DOHH2 (cell line): Measurements from ENCODE around the gene DLEC1.

Experiments
- H3F3A ChIP-seq: fragments of 200-600 bp; sonication (generic), shearing (Covaris generic); 2 replicates; pipeline ENCODE4 v1.6.0; 2016; ENCODE audit warnings: antibody characterized with exemption, mild to moderate bottlenecking; ENCODE audit not compliant: control insufficient read depth, insufficient read depth
- H3K27ac ChIP-seq: fragments of 200-600 bp; sonication (generic); 2 replicates; pipeline ENCODE4 v1.5.1; 2014; ENCODE audit warnings: low read depth, mild to moderate bottlenecking, low read length, moderate library complexity
- H3K27me3 ChIP-seq: fragments of 200-600 bp; sonication (generic); 2 replicates; pipeline ENCODE4 v1.6.1; 2014; ENCODE audit warnings: mild to moderate bottlenecking, low read length, mixed read lengths; ENCODE audit not compliant: control insufficient read depth
- H3K36me3 ChIP-seq: fragments of 200-600 bp; sonication (generic); 2 replicates; pipeline ENCODE4 v1.6.1; 2014; ENCODE audit warnings: mild to moderate bottlenecking, low read length, moderate library complexity, mixed read lengths; ENCODE audit not compliant: control insufficient read depth
- H3K4me1 ChIP-seq: fragments of 200-600 bp; sonication (generic); 2 replicates; pipeline ENCODE4 v1.6.1; 2014; ENCODE audit warnings: mild to moderate bottlenecking, low read length, mixed read lengths; ENCODE audit not compliant: control insufficient read depth
- H3K4me2 ChIP-seq: fragments of 200-600 bp; sonication (generic); 2 replicates; pipeline ENCODE4 v1.6.0; 2014; ENCODE audit warnings: mild to moderate bottlenecking, low read length, moderate library complexity
- H3K4me3 ChIP-seq: fragments of 200-600 bp; sonication (generic); 2 replicates; pipeline ENCODE4 v1.5.1; 2014; ENCODE audit warnings: mild to moderate bottlenecking, low read length, mixed read lengths
- H3K79me2 ChIP-seq: fragments of 200-600 bp; sonication (generic); 2 replicates; pipeline ENCODE4 v1.6.1; 2014; ENCODE audit warnings: mild to moderate bottlenecking, low read length, mixed read lengths; ENCODE audit not compliant: control insufficient read depth
- H3K9me2 ChIP-seq: fragments of 200-600 bp; sonication (generic); replicated peaks from 2 replicates; pipeline ENCODE4 v1.6.1; 2014; ENCODE audit warnings: mild to moderate bottlenecking, low read length, mixed read lengths; ENCODE audit not compliant: control insufficient read depth
- H3K9me3 ChIP-seq: fragments of 200-600 bp; sonication (generic); 2 replicates; pipeline ENCODE4 v1.6.1; 2014; ENCODE audit warnings: antibody characterized with exemption, low read length, mixed read lengths; ENCODE audit not compliant: control insufficient read depth, insufficient read depth
- H4K20me1 ChIP-seq: fragments of 200-600 bp; sonication (generic); 2 replicates; pipeline ENCODE4 v1.6.0; 2014; ENCODE audit warnings: low read depth, mild to moderate bottlenecking, antibody characterized with exemption, low read length, moderate library complexity; ENCODE audit not compliant: control insufficient read depth, insufficient read depth
- CTCF ChIP-seq: fragments of 200-600 bp; sonication (generic); IDR thresholded peaks from one replicate; pipeline ENCODE4 v1.5.1; 2014; ENCODE audit warnings: antibody characterized with exemption, mild to moderate bottlenecking, low read depth, low read length; ENCODE audit not compliant: poor library complexity, severe bottlenecking
- EZH2phosphoT487 ChIP-seq: fragments of 200-600 bp; sonication (generic); IDR thresholded peaks from 2 replicates; pipeline ENCODE4 v1.6.1; 2017; ENCODE audit warnings: borderline replicate concordance, mild to moderate bottlenecking, antibody characterized with exemption, low read length, moderate library complexity, mixed read lengths

The DLEC1 gene

GRCh38 chr3:38036286-38036685 is 2.7 kb upstream of the DLEC1 start:
- H3K27me3 ChIP-seq: peaks cover 32% of the 10 kb centered on the region
- no peaks in the 10 kb centered on the region for H4K20me1 ChIP-seq
- H3K9me3 ChIP-seq: no peaks in the 10 kb centered on the region
- H3K36me3 ChIP-seq: no peaks in the 10 kb centered on the region
- H3K27ac ChIP-seq: no peak overlapping the region
- H3K9me2 ChIP-seq: no peaks in the 10 kb centered on the region
- TF ChIP-seq CTCF (no peak), EZH2phosphoT487 (no peak)
- peaks cover 18% of the 10 kb centered on the region for H3K4me1 ChIP-seq
- no peaks in the 10 kb centered on the region for H3K79me2 ChIP-seq
- no peak overlapping the region for H3K4me2 ChIP-seq
- H3F3A ChIP-seq: no peaks in the 10 kb centered on the region
- H3K4me3 ChIP-seq: no peak overlapping the region

- Histone ChIP-seq H3K79me2 (no peaks in the 10 kb centered on the region), H4K20me1 (no peaks in the 10 kb centered on the region), H3K4me2 (no peak overlapping the region), H3K4me3 (no peak overlapping the region), H3K27ac (no peak overlapping the region), H3K36me3 (no peaks in the 10 kb centered on the region), H3F3A (no peaks in the 10 kb centered on the region), H3K27me3 (peaks cover 27% of the 10 kb centered on the region), H3K9me3 (no peaks in the 10 kb centered on the region), H3K4me1 (peaks cover 18% of the 10 kb centered on the region), H3K9me2 (no peaks in the 10 kb centered on the region)
- TF ChIP-seq EZH2phosphoT487: no peak
- TF ChIP-seq CTCF: no peak
Measured at GRCh38 chr3:38036906-38037305, 2.1 kb upstream of the DLEC1 start.

GRCh38 chr3:38038447-38038911 is 529 bp upstream of the DLEC1 start:
- peak overlapping the region; percentile 72 for H3K4me2 ChIP-seq
- H3F3A ChIP-seq: no peaks in the 10 kb centered on the region
- H3K4me3 ChIP-seq: peak overlapping the region; percentile 50
- no peak for TF ChIP-seq CTCF
- TF ChIP-seq EZH2phosphoT487: no peak
- H3K36me3 ChIP-seq: no peaks in the 10 kb centered on the region
- H3K79me2 ChIP-seq: no peaks in the 10 kb centered on the region
- no peaks in the 10 kb centered on the region for H4K20me1 ChIP-seq
- no peak overlapping the region for H3K27ac ChIP-seq
- peaks cover 22% of the 10 kb centered on the region for H3K27me3 ChIP-seq
- H3K9me3 ChIP-seq: no peaks in the 10 kb centered on the region
- H3K4me1 ChIP-seq: peaks cover 18% of the 10 kb centered on the region
- H3K9me2 ChIP-seq: no peaks in the 10 kb centered on the region

GRCh38 chr3:38039899-38040261 is 872 bp downstream of the DLEC1 start:
- Histone ChIP-seq H3K4me3 (peak overlapping the region; percentile 50), H3K36me3 (no peaks in the 10 kb centered on the region), H3K9me2 (no peaks in the 10 kb centered on the region), H3K79me2 (no peaks in the 10 kb centered on the region), H3K4me1 (peaks cover 18% of the 10 kb centered on the region), H3K27ac (no peak overlapping the region), H4K20me1 (no peaks in the 10 kb centered on the region), H3K27me3 (peaks cover 22% of the 10 kb centered on the region), H3K9me3 (no peaks in the 10 kb centered on the region), H3F3A (no peaks in the 10 kb centered on the region), H3K4me2 (peak overlapping the region; percentile 72)
- no peak for TF ChIP-seq EZH2phosphoT487
- TF ChIP-seq CTCF: no peak
